Activated T-helper 2 cell treated with anti-CD3 and anti-CD28 coated beads, Interferon-gamma antibody, Interleukin-2, Interleukin-4, amounts not matched to agents 10 μg/mL and 5 μg/mL and 100 μg/mL, durations not matched to agents 14 hours and 24 hours and 36 hours (primary cell): ENCODE measurements around the gene OSBPL8. TPM values are rescaled to one million over a fixed set of nuclear protein-coding genes. Genes with fewer than 3 reads are reported as not detected.
"Not testable (repeated sequence)": the region's sequence is repeated elsewhere in the genome, so short reads cannot be mapped to it uniquely, and the experiment has no call there.

Source experiments
- DNase-seq: peaks from one replicate; pipeline ENCODE4 v3.0.0; 2021; ENCODE audit warnings: low spot score
- H3K27ac Mint-ChIP-seq: one replicate; pipeline ENCODE4 v1.8.0; 2021; ENCODE audit warnings: mixed read lengths
- H3K27me3 Mint-ChIP-seq: one replicate; pipeline ENCODE4 v1.8.0; 2021; ENCODE audit warnings: low read depth, mixed read lengths
- H3K36me3 Mint-ChIP-seq: one replicate; pipeline ENCODE4 v1.8.0; 2021; ENCODE audit warnings: low read depth, mixed read lengths
- H3K4me1 Mint-ChIP-seq: one replicate; pipeline ENCODE4 v1.8.0; 2021; ENCODE audit warnings: low read depth, mixed read lengths
- H3K4me3 Mint-ChIP-seq: one replicate; pipeline ENCODE4 v1.8.0; 2021; ENCODE audit warnings: low read depth, mild to moderate bottlenecking, moderate library complexity, mixed read lengths
- H3K9me3 Mint-ChIP-seq: one replicate; pipeline ENCODE4 v1.8.0; 2021; ENCODE audit warnings: mixed read lengths
- intact Hi-C: fragments of 100-400 bp; cut with micrococcal nuclease; formaldehyde crosslinking; loops from one replicate; pipeline ENCODE4 v1.15.1; 2023
- total RNA-seq: library from RNA; stranded (reverse); gene quantifications from 2 replicates; pipeline ENCODE4 v1.2.3, GENCODE V29; 2022

The OSBPL8 gene
- total RNA-seq, 1 donor from 2014 or later, result 87.9 TPM

DNA sequence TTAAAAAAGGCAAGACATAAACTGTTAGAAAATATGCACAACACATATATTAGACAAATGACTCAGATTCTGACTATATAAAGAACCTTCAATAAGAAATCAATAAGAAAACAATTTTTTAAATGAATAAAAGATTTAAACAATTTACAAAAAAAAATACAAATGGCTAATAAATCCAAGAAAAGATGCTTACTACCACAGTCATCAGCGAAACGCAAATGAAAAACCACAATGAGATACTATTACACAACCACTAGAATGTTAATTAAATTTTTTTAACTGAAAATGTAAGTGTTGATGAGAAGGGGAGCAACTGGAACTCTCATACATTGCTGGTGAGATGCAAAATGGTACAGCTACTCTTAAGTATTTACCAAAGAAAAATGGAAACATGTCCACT is 24.4 kb downstream of the OSBPL8 start:
- no peak for DNase-seq
- H3K4me3 Mint-ChIP-seq, result no peak overlapping the region
- no peak overlapping the region for H3K27ac Mint-ChIP-seq
- intact Hi-C loops, result no loop called here
- H3K36me3 Mint-ChIP-seq, result peaks cover 41% of the 10 kb centered on the region
- H3K4me1 Mint-ChIP-seq, result peaks cover 23% of the 10 kb centered on the region
- no peaks in the 10 kb centered on the region for H3K27me3 Mint-ChIP-seq
- H3K9me3 Mint-ChIP-seq, result no peaks in the 10 kb centered on the region

DNA sequence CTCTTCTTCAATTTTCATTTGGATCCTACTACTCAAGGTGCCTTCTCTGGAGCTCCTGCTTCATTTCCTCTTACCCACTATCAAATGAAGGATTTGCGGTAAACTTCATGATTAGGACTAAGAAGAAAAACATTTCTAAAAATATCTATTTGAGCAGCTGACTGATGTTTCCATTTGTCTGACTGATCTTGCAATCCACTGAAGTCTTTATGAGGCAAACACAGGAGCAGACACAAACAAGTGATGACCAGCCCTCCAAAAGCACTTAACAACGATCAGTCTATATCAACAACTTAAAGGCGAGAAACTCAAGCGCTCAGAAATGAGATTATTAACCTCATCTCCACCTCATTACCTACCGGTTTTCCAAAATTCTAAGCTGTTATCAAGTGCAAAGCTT is 26.2 kb downstream of the OSBPL8 start:
- intact Hi-C loops, result no loop called here
- Mint-ChIP-seq H3K4me1 (peaks cover 23% of the 10 kb centered on the region), H3K4me3 (no peak overlapping the region), H3K36me3 (peaks cover 50% of the 10 kb centered on the region), H3K27ac (no peak overlapping the region), H3K9me3 (no peaks in the 10 kb centered on the region), H3K27me3 (no peaks in the 10 kb centered on the region)
- no peak for DNase-seq

DNA sequence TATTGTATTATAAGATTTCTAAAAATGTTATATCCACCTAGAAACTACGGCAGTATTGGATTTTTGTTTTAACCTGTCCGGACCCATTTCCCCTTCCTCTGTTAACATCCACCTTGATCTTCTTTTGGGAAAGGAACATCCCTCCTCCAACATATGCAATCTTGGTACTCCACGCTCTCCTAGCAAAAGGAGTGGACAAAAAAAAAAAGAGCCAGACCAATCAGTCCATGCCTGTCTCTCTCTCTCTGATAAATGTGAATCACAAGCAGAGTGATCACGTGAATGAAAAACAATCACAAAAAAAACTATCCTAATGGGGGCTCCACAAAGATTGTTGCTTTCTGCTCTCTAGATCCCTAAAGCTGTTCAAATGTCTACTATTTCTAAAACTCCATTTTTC is 27.1 kb downstream of the OSBPL8 start:
- Mint-ChIP-seq H3K36me3 (peaks cover 55% of the 10 kb centered on the region), H3K4me1 (peaks cover 23% of the 10 kb centered on the region)

DNA sequence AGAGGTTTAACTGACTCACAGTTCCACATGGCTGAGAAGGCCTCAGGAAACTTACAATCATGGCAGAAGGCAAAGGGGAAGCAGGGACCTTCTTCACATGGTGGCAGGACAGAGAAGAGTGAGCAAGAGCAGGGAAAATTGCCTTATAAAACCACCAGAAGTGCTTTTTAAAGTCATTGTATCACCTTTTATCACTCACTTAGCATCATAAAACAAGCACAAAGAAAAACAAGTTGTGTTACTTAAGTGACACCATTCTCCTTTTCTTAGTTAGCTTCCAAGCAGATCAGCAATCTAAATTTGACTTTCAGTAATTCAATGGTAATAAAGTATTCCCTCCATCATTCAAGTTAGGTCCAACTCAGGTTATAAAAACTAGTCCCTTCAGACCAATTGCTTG is 28.5 kb downstream of the OSBPL8 start:
- DNase-seq, result no peak
- H3K9me3 Mint-ChIP-seq, result no peaks in the 10 kb centered on the region
- peaks cover 20% of the 10 kb centered on the region for H3K4me1 Mint-ChIP-seq
- no peaks in the 10 kb centered on the region for H3K27me3 Mint-ChIP-seq
- H3K36me3 Mint-ChIP-seq, result peaks cover 50% of the 10 kb centered on the region
- intact Hi-C loops, result no loop called here
- peak overlapping the region; percentile 23 for H3K27ac Mint-ChIP-seq
- no peak overlapping the region for H3K4me3 Mint-ChIP-seq

More for the DNA sequence above, 27.1 kb downstream of the OSBPL8 start:
- Mint-ChIP-seq H3K9me3 (no peaks in the 10 kb centered on the region), H3K27ac (no peak overlapping the region), H3K4me3 (no peak overlapping the region), H3K27me3 (no peaks in the 10 kb centered on the region)
- DNase-seq, result no peak
- intact Hi-C loops, result no loop called here

DNA sequence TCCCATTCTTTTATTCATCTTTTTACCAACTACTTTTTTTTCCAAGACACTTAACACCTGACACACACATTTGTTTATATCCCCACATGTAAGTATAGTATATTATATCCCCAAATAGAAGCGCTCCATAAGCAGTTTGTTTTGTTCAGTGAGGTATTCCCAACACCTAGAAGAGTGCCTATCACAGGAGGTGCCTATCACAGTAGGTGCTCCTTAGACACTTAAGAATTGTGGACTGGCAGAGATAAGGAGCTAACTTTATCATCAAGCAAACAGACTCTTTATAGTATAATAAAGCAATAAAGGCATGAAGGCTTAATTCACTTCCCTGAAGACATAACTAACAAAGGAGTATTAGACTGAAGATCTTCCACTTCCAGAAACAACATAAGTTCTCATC is 29.1 kb downstream of the OSBPL8 start:
- DNase-seq, result no peak
- intact Hi-C loops, result no loop called here
- H3K36me3 Mint-ChIP-seq, result peaks cover 44% of the 10 kb centered on the region
- H3K27me3 Mint-ChIP-seq, result no peaks in the 10 kb centered on the region
- no peak overlapping the region for H3K4me3 Mint-ChIP-seq
- H3K9me3 Mint-ChIP-seq, result no peaks in the 10 kb centered on the region
- peaks cover 17% of the 10 kb centered on the region for H3K4me1 Mint-ChIP-seq
- H3K27ac Mint-ChIP-seq, result no peak overlapping the region

DNA sequence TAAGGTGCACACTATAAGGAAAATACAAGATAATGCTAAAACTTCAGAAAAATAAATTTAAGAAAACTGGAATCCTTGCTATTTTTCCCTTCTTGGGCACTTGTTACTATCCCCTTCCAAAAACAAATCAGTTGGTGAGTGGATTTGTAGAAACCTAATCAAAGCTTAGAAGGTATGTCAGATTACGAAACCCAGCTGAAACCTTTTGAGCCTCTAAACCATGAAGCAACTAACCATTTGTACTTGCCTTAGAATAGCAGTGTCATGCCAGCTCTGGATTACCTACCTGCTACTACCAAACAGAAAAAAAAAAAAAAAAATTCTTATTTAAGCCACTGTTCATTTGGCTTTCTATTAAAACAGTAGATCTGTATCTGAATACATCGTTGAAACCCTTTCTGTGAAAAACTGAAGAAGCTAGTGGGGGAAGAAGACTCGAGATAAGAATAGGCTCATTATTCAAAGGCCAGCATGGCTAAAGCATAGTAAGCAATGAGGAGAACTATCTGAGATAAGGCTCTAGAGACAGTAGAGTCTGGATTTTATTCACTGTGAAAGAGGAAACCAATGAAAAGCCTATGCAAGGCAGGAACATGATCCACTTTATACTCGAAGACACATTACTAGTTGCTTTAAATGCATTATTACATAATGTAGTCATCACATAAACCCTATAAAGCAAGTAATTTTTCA is 30.2 kb downstream of the OSBPL8 start:
- peaks cover 13% of the 10 kb centered on the region for H3K4me1 Mint-ChIP-seq
- no peaks in the 10 kb centered on the region for H3K27me3 Mint-ChIP-seq
- H3K27ac Mint-ChIP-seq, result no peak overlapping the region
- peaks cover 38% of the 10 kb centered on the region for H3K36me3 Mint-ChIP-seq
- H3K9me3 Mint-ChIP-seq, result no peaks in the 10 kb centered on the region
- DNase-seq, result no peak
- intact Hi-C loops, result no loop called here
- no peak overlapping the region for H3K4me3 Mint-ChIP-seq

DNA sequence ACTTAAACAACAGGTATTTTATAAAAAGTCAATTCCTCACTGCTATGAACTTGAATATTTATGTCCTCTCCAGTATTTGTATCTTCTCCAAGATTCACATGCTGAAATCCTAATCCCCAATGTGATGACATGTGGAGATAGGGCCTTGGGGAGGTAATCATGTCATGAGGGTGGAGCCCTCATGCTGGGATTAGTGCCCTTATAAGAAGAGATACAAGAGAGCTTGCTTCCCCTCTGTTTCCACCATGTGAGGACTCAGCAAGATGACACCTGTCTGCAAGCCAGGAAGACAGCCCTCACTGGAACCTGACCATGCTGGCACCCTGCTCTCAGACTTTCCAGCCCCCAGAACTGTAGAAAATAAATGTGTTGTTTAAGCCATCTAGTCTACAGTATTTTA is 36.2 kb downstream of the OSBPL8 start:
- intact Hi-C loops, result loop anchor here (5.0 kb wide), 1 partner anchor 34 kb away; the partner anchor contains the start of gene OSBPL8
- Mint-ChIP-seq H3K4me1 (peaks cover 26% of the 10 kb centered on the region), H3K9me3 (peaks cover 17% of the 10 kb centered on the region), H3K27me3 (no peaks in the 10 kb centered on the region), H3K27ac (no peak overlapping the region), H3K4me3 (no peak overlapping the region), H3K36me3 (peaks cover 54% of the 10 kb centered on the region)
- no peak for DNase-seq

DNA sequence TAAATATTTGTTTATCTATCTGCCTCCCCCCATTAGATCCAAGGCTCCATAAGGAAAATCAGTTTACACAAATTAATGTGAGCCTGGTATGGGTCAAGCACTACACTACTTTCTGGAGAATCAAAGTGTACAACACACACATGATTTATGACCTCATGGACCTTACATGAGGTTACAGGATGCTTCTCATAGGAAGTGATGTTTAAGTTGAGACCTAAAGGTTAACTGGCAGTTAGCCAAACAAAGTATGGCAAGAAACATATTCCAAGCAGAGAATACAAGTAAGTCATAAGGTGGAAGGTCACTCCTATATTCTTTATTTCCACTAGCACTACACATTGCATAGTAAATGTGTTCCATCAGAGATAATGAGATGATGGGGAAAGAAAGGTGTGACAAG is 39.2 kb downstream of the OSBPL8 start:
- intact Hi-C loops, result loop anchor here (5.0 kb wide), 1 partner anchor 37 kb away; the partner anchor contains the start of gene OSBPL8
- Mint-ChIP-seq H3K4me1 (peaks cover 25% of the 10 kb centered on the region), H3K27me3 (no peaks in the 10 kb centered on the region), H3K9me3 (peaks cover 17% of the 10 kb centered on the region), H3K4me3 (no peak overlapping the region), H3K36me3 (peaks cover 61% of the 10 kb centered on the region), H3K27ac (no peak overlapping the region)
- no peak for DNase-seq

DNA sequence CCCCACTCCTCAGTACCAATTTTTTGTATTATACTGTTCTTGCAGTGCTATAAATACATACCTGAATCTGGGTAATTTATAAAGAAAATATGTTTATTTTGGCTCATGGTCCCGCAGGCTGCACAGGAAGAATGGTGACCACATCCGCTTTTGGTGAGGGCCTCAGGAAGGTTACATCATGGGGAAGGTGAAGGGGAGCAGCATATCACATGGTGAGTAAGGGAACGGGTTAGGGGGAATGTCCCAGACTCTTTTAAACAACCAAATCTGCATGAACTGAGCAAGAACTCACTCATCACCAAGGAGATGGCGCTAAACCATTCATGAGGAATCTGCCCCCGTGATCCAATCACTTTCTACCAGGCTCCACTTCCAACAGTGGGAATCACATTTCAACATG is 40.0 kb downstream of the OSBPL8 start:
- no peak overlapping the region for H3K27ac Mint-ChIP-seq
- peaks cover 25% of the 10 kb centered on the region for H3K4me1 Mint-ChIP-seq
- H3K27me3 Mint-ChIP-seq, result no peaks in the 10 kb centered on the region
- peaks cover 25% of the 10 kb centered on the region for H3K9me3 Mint-ChIP-seq
- intact Hi-C loops, result no loop called here
- DNase-seq, result no peak
- H3K36me3 Mint-ChIP-seq, result peaks cover 69% of the 10 kb centered on the region
- H3K4me3 Mint-ChIP-seq, result no peak overlapping the region

DNA sequence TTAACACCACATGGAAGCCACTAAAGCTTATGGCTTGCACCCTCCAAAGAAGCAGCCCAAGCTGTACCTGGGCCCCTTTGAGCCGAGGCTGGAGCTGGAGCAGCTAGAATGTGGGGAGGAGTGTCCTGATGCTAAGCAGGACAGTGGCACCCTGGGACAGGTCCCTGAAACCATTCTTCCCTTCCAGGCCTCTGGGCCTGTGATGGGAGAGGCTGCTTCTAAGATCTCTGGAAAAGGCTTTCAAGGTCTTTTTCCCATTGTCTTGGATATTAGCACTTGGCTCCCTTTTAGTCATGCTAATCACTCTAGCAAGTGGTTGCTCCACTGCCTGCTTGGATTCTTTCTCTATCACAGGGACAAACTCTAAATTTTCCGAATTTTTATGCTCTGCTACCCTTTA is 40.9 kb downstream of the OSBPL8 start:
- DNase-seq, result no peak
- peaks cover 70% of the 10 kb centered on the region for H3K36me3 Mint-ChIP-seq
- H3K27me3 Mint-ChIP-seq, result no peaks in the 10 kb centered on the region
- no peak overlapping the region for H3K27ac Mint-ChIP-seq
- intact Hi-C loops, result no loop called here
- H3K4me1 Mint-ChIP-seq, result peaks cover 25% of the 10 kb centered on the region
- H3K9me3 Mint-ChIP-seq, result peaks cover 30% of the 10 kb centered on the region
- H3K4me3 Mint-ChIP-seq, result no peak overlapping the region

DNA sequence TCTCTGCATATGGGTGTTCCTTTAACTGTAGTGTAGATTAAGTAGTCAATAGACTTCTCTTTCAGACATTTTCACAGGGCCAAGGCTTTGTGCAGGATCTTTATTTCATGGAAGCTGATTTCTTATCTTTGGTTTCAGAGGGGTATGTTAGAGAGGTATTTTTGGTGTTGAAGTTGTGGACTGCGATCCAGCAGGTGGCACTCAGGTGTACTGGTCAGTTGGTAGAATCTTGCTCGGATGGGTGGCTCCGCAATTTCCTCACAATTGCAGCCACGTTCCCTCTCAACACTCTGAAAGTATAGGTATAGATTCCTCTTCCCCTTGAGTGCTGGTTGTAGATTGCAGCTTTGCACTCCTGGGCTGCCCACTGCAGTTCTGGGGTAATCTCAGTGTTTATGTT is 44.3 kb downstream of the OSBPL8 start:
- DNase-seq, result no peak
- intact Hi-C loops, result no loop called here
- Mint-ChIP-seq H3K9me3 (peaks cover 42% of the 10 kb centered on the region), H3K27me3 (no peaks in the 10 kb centered on the region), H3K4me3 (no peak overlapping the region), H3K4me1 (peaks cover 14% of the 10 kb centered on the region), H3K36me3 (peaks cover 45% of the 10 kb centered on the region), H3K27ac (no peak overlapping the region)

DNA sequence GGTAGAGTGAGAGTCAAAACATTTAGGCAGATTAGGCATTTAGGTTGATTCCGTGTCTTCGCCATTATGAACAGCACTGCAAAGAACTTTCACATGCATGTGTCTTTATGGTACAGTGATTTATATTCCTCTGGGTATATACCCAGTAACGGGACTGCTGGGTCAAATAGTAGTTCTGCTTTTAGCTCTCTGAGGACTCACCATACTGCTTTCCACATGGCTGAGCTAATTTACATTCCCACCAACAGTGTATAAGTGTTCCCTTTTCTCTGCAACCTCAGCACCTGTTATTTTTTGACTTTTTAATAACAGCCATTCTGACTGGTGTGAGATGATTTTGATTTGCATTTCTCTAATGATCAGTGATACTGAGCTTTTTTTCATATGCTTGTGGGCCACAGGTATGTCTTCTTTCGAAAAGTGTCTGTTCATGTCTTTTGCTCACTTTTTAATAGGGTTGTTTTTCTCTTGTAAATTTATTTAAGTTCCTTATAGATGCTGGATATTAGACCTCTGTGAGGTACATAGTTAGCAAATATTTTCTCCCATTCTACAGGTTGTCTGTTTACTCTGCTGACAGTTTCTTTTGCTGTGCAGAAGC is 48.4 kb downstream of the OSBPL8 start:
- H3K27me3 Mint-ChIP-seq, H3K4me3 Mint-ChIP-seq, H3K4me1 Mint-ChIP-seq, H3K27ac Mint-ChIP-seq, intact Hi-C loops, DNase-seq: not testable (repeated sequence)
- H3K36me3 Mint-ChIP-seq, result peaks cover 32% of the 10 kb centered on the region
- H3K9me3 Mint-ChIP-seq, result peaks cover 33% of the 10 kb centered on the region

DNA sequence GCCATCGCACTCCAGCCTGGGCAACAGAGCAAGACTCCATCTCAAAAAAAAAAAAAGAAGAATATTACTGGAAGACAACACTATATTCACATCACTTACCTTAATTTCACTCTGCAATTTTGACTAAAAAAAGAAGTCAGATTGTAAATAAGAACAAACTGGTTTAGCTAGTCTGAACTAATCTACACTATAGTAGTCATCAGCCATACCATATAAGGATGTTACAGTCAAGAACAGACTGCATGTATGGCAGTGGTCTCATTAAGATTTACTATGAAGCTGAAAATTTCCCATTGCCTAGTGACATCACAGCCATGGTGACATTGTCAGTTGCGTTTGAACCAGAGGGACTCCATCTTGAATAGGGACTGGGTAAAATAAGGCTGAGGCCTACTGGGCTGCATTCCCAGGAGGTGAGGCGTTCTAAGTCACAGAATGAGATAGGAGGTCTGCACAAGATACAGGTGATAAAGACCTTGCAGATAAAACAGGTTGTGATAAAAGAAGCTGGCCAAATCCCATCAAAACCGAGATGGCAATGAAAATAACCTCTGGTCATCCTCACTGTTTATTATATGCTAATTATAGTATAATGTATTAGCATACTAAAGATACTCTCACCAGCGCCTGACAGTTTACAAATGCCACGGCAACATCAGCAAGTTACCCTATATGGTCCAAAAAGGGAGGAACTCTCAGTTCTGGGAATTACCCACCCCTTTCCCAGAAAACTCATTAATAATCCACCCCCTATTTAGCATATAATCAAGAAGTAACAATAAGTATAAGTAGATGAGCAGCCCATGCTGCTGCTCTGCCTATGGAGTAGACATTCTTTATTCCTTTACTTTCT is 51.2 kb downstream of the OSBPL8 start:
- H3K27ac Mint-ChIP-seq, result no peak overlapping the region
- peaks cover 3% of the 10 kb centered on the region for H3K4me1 Mint-ChIP-seq
- no peaks in the 10 kb centered on the region for H3K27me3 Mint-ChIP-seq
- intact Hi-C loops, result no loop called here
- H3K9me3 Mint-ChIP-seq, result peaks cover 18% of the 10 kb centered on the region
- no peak overlapping the region for H3K4me3 Mint-ChIP-seq
- no peak for DNase-seq
- H3K36me3 Mint-ChIP-seq, result peaks cover 33% of the 10 kb centered on the region
